ENCODE data around the gene OR10A3.

The OR10A3 gene

DNA sequence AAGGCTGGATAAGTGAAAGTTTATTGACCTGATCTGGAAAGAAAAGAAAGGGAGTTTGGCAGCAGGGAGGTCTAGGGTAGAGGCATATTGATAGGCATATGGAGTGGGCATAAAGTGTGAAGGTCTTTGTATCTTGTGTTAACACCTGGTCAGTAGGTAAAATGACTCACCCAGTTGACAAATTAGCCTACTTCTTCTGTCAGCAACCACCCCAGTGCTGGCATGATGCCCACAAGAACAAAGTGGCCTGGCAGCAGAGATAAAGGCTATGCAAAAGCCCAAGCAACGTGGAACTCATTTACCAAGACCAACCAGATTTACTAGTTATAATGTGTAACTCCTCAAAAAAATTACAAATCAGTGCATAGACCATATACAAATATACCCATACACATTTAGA is 4.9 kb downstream of the OR10A3 start:
- DNase-seq: no peak

DNA sequence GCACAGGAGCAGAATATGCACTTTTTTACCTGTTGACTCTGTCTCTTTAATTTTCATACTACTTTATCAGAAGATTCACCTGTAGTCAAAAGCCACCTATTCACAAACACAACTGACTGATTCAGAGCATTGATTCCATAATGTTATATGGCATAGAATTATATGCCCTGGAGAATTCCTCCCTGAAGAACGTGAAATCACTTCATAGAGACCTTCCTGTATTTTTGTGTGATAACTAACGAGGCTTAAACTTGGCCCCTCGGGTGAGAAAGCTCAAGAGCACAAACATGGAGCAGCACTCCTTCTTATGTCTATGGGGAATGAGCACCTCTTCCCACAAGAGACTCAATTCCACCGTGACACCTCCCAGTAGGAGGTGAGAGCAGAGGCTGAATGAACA is 10.3 kb downstream of the OR10A3 start, which contains the start of gene OR10A6:
TSS of gene OR10A6 (minus strand) at position 101 of the 400 bp plus-strand sequence. CDS start 2,606 bp downstream, outside the sequence.
- DNase-seq: no peak

DNA sequence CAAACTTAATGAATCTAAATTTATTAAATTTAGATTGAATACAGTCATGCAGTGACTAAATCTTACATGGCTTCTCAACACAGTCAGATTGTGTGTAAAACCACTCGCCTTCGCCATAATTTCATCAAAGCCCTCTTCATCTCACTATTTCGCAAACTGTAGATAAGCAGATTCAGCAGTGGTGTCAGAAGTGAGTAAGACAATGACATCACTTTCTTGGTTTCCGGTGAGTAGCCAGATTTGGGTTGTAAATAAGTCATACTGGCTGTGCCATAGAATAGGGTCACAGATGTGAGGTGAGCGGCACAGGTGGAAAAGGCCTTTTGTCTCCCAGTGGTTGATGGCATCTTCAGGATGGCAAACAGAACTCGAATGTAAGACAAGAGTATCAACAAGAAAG is 13.9 kb downstream of the OR10A3 start:
- DNase-seq: no peak

DNA sequence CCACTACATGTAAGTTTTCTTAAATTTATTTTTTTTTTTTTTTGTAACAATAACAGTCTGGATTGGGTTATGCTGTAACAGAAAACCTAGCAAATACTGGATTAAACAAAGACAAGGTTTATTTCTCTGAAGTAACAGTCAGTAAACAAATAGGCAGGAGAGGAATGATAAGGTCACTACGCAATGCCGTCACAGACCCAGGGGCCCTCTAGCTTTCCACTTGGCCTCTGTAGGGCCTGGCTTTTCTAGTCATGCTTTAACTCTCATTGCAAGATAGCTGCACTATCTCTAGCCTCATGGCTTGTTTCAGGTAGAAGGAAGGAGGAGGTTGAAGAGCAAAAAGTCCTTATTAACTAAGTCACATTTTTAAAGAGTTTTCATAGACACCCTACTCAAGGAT is 17.0 kb downstream of the OR10A3 start:
- no peak for DNase-seq

DNA sequence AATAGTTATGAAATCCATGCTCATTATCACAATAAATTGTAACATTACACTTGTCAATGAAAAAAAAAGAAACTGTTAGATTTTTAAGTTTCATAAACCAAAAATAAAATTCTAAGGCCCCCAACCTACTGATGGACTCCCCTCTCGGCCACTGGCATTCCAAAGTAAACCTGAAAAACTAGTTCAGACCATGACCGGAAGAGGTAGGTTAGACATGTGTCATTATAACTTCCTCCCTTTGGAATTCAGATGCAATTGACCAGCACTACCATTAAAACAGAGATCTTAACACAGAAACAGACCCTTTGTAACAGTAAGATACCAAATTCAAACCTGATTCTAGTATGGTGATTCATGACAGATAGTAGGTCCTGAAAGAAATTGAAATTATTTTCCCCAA is 23.4 kb downstream of the OR10A3 start:
- no peak for DNase-seq

DNA sequence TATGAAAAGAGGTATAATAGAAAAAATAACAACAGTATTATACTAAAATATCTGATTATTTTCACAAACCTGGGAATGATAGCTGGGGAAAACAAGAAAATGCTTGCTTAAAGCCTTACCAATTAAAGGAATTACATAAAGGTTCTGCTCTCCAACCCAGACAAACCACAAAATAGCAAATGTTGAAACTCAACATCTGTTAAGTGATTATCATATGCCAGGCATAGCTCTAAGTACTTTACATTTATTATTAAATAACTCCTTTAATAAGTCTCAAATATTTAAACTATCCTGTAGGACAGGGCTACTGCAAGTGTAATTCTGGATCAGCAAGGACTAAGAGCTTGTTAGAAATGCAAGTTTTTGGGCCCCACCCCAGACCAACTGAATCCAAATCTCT is 30.5 kb downstream of the OR10A3 start:
- DNase-seq: no peak

DNA sequence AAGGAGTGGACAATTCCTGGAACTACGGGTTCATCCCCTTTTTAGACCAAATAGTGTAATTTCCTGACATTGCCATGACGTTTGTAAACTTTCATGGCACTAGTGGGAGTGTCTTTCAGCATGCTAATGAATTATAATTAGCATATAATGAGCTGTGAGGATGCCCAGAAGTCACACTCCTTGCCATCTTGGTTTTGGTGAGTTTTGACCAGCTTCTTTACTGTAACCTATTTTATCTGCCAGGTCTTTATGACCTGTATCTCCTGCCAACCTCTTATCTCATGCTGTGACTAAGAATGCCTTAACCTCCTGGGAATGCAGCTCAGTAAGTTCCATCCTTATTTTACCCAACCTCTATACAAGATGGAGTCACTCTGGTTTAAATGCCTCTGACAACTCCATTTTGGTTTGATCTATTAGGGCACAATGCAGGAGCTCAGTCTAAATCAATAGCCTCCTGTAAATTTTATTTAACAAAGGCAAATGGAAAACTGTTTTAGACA is 31.2 kb downstream of the OR10A3 start:
- no peak for DNase-seq

DNA sequence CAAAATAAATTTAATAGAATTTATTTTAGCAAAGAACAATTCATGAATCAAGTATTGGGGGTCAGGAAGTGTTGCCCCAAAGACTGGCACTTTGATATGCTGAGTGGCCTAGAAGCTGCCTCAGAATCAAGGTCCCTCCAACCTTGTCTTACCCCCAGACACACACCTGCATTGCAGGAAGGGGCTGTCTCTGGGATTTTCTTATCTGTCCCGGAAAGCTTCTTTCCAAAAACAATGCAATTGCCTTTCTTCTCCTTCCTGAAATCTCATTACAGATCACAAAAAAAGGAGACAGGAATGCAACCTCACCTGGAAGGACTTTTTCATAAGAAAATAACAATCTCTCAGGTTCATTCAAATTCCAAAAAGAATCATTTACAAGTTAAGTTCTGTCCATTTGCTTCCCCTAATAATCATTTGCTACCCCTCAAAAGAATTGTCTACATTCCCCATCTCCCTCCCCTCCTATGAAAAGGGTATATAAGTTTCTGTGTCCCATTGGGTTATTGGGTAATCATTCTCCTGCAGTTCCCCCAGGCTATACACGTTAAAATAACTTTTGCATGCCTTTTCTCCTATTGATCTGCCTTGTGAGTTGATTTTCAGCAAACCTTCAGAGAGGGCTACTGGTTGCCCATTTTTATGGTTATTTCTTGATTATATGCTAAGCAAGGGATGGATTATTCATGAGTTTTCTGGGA is 31.8 kb downstream of the OR10A3 start:
- DNase-seq: no peak

DNA sequence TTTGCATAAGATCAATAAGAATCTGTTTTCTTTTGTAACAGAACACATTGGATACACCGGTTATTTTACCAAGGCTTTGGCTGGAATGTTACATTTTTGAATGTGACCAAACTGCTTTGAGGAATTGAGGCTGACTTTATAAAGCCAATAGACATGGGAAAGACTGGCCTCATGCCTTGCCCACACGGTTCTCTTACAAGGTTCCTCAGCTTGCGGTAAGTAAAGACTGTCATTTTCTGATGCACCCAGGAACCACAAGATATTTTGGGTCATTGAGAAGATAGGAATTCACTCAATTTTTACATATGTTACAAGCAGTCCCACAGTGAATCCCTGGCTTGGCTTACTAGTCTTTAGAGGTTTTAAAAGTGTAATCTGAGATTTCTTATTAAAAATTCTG is 34.4 kb downstream of the OR10A3 start:
- no peak for DNase-seq

DNA sequence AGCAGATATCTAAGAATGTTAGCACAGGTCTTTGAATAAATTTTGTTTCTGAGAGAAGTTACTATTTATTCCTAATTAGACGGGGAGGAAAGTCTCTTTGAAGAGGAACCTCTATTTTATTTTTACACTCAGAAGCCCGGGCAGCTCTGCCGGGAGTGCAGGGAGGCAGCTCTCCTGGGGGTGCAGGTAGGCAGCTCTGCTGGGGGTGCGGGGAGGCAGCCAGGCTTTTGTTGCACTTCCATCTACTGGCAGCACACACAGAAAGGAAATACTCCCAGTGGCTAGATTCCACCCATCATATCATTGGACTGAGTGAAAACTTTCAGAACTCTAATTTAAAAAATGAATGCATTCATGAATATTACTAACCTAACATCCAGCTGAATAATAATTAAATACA is 35.0 kb downstream of the OR10A3 start:
- DNase-seq: no peak

DNA sequence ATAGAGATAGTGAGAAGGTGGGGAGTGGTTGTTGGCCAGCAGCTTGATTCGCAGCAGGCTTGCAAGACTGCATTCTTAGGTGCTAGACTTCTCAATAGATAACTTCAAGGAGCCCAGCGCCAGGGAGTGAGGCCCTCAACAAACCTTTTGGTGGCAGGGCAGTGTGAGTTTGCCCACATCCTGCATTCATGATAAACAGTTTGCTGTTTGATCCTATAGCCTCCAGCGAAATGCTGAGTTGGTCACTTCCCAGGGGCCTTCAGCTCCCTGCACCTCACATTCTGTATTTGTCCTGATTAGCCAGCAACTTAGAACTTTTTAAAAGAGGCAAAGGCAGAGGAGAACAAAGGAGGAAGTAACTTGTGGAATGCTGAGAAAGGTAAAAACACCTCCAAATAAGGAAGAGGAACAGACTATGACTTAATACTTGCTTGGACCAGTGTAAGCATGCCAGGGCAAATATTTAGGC is 35.5 kb downstream of the OR10A3 start:
- no peak for DNase-seq

DNA sequence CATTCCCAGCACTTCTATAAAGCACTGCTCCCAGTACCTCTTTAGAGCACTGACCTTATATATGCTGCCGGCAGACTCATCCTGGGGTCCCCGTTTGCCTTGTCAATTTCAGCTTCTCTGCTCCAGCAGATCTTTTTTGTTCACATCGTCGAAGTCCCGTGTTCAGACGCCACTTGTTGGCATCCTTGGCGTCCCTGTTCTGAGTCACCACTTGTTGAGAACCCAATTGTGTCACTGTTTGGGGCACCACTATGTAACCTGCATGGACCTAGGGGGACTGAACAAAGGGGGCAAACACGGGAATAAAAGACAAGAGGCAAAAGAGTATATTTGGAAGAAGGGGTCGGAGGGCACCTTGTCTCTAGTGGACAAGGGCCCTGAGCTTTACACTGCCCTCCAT is 36.0 kb downstream of the OR10A3 start:
- DNase-seq: no peak

DNA sequence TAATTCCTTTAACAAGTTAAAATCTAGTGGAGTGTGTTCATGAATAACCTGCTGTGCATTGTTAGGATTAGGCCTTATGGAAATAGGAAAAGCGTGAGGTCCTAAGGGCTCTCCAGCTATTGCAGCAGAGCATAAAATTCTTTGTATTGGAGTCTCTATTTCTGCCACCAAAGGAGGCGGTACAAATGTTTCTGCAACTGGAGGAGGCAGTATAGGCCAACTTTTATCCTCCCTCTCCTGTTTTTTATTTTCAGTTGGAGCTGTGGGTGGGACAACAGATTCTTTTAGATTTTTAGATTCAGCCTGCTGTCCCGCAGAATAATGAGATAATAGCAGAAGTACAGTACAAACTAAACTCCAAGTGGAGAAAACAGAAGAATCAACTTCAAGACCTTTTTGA is 36.6 kb downstream of the OR10A3 start:
- DNase-seq: no peak

DNA sequence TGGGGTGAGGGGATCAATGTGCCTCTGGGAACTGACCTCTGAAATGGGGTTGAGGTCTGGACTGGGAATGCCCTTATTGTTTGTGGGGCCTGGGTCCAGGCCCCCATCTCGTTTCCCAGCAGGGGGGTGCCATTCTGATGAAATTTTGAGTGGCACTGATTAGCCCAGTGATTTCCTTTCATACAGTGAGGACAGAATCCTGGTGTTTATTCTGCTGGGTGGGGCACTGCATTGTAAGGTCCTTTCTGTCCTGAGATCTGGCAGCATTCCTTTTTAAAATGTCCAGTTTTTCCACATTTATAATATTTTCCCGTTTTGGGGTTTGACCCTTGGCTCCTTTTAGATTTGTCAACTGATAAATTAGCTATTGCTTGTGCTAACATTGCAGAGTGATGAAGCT is 37.6 kb downstream of the OR10A3 start:
- no peak for DNase-seq

DNA sequence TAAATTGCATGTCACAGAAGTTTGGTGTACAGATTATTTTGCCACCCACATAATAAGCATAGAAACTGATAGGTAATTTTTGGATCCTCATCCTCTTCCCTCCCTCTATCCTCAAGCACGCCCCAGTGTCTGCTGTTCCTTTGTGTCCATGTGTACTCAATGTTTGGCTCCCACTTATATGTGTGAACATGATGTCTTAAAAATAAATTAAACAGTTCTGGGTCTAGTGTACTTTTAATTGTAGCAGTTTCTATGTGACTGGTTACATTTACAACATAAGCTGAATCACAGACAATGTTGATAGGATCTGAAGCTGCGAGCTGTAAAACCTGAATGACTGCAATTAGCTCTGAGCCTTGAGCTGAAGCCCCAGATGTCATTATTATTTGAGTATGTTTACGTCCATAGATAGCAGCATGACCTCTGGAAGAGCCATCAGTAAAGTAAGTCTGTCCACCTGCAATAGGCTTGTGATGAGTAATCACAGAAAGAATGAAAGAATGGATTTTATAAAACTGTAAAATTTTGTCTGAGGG is 40.1 kb downstream of the OR10A3 start:
- DNase-seq: no peak

DNA sequence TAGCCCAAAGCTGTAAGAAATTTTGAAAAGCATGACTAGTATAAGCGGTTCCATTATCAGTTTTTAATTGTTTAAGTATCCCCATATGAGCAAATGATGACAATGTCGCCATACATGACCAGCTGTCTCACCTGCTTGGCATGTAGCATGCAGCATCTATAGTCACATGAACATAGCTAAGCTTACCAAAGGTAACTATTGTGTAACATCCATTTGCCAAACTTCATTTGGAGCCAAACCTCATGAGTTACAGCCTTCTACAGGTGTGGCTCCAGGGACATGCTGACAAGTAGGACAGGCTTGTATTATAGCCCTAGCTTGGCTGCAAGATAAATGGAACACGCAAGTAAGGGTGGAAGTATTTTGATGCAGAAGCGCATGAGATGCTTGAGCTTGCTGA is 40.8 kb downstream of the OR10A3 start:
- no peak for DNase-seq

DNA sequence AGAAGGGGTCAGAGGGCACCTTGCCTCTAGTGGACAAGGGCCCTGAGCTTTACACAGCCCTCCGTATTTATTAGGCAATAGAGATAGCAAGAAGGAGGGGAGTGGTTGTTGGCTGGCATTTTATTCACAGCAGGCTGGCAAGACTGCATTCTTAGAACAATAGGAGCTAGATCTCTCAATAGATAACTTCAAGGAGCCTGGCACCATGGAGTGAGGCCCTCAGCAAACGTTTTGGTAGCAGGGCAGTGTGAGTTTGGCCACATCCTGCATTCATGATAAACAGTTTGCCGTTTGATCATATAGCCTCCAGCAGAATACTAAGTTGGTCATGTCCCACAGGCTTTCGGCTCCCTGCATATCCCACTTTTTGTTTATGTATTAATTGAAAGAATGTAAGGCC is 42.1 kb downstream of the OR10A3 start:
- no peak for DNase-seq

DNA sequence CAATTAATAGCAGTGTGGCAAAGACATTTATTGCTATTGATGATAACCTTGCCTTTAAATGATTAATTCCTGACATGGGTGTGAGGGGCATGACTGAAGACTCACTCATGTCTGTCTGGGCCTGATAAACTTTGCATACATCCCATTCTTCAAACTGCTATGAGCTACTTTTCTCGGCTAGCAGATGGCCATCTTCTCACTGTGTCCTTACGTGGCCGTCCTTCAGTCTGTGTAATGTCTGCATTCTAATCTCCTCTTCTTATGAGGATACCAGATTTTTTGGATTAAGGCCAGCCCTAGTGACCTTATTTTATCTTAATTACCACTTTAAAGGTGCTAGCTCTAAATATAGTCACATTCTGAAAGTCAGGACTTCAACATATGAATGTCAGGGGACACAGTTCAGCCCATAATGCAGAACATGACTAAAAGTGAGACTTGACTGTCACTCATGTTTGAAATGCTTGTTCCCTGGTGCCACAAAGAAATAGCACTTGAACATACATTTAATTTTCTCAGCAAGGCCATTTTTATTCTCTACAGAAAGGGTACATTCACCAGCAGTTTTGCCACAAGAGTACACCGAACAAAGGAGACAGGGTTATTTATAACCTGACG is 42.7 kb downstream of the OR10A3 start:
- DNase-seq: no peak

DNA sequence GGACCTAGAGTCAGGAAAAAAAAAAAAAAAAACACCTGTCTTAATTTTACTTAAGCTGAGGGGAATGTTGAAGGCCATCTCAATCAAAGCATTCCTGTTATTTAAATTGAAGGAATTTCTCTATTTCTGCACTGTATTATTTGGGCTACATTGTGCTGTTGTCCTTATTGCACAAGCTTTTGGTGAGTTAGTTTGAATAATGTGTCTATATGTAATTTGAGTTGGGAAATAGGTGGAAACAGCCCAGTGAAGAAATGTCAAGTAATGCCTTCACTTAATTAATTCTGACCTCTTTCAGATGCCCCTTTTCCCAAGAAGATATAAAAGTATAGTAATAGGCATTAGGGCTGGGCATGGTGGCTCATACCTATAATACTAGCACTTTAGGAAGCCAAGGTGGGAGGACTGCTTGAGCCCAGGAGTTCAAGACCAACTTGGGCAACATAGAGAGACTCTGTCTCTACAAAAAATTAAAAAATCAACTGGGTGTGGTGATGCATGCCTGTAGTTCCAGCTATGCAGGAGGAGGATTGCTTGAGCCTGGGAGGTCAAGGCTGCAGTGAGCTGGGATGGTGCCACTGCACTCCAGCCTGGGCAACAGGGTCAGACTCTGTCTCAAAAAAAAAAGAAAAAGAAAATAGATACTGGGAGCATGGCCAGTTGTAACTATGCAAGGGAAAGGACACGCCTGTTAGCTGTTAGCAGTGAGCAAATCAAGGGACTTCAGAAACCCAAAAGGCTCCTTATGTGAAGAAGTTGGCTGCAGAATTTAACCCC is 45.3 kb downstream of the OR10A3 start:
- no peak for DNase-seq

DNA sequence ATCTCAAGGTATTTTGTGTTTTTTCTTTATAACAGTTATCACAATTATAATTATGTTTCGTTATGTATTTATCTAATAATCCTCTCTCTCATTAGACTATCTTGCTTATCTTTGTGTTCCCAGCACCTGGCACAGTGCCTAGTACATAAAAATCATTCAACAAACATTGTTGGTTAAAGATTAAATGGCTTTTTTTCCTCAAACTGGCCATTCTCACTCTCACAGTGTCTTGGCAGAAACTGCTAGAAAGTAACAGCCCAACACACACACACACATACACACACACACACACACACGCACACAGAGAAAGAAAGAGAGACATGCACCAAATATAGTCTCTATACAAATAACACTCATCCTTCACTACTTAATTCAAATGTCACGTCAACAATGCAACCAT is 47.3 kb downstream of the OR10A3 start:
- no peak for DNase-seq

DNA sequence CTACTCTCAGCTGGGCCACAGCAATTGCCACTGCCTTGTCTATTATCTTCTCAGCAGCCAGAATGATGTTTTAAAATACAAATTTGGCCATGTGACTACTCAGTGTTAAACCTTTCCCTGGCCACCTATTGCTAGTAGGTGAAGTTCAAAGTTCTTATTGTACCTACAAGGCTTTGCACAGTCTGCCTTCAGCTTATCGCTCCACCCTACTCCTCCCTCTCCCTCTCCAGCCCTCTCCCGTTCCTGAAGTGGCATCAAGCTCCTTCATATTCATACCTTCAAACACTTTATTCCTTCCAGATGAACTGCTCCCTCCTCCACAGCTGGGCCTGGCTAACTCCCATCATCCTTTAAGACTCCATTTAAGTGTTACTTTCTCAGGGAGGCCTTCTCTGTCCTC is 47.7 kb downstream of the OR10A3 start:
- DNase-seq: no peak

DNA sequence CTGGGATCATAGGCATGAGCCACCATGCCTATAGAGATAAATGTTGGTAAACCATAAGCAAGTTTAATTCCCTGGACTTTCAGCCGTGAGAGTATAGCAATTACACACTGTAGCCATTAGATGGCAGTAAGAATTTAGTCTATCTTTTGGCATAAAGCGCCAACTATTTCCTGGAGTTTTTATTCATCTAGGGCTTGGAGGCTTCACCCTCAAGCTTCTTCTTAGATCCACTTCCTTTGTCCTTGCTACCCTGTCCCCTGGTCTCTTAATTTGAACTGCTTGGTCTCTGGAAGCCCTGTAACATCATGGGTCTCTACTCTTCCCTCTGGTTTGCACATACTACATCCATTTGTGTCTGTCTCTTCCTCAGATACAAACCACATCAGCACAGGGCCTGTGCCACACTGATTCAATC is 48.7 kb downstream of the OR10A3 start:
- no peak for DNase-seq

DNA sequence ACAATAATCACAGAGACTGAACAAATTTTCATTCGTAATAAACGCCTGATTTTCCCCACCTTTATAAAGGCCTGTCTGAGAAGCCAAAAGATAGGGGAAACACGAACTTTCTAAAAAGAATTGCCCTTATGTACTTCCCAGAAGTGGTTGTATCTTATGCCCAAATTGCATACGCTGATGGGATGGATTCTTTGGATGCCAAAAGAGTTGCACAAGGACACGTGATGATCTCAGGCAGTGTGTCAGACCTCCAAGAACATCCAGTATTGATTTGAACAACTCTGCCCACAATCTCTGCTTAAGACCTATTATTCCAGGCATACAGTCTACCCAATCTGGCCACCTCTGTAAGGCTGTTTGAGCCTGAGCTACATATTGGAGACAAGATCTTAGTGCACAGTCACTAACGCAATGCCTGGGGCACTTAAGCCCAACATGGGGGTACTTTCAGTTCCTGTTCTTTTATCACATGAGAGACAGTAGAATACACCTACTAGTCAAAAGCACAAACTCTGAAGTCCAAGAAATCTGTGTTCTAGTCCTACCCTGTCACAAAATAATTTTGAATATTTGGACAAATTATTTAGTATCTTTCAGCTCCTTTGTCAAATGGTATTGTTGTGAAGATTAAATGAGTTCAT is 49.3 kb downstream of the OR10A3 start:
- no peak for DNase-seq
